22Rv1 (cell line): Measurements from ENCODE around the gene ATP13A2.

Experiments used
- ZFX ChIP-seq: fragments of 450-650 bp; IDR thresholded peaks from 2 replicates; pipeline ENCODE4 v1.6.1; 2017; ENCODE audit warnings: antibody characterized with exemption, borderline replicate concordance
- TF ChIP-seq, protein P1 (sequence below): fragments of 450-650 bp; IDR thresholded peaks from 2 replicates; pipeline ENCODE4 v1.5.1; 2017; ENCODE audit warnings: mild to moderate bottlenecking

DNA sequence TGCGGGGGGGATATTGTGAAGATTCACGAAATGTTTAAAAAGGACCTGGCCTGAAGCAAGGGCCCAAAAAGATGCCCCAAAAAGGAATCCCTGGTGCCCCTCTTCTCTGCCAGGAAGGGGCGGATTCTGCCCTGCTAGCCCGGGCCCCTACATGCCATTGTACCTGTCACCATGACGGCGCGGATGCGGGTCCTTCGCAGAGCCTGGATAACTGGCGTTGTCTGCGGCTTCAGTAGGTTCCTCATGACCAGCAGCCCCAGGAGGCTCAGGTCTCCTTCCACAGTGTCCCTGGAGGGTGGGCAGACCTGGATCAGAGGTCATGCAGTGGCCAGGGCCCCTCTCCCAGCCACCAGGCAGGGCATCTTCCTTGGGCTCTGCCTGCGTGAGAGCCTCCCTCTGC is 20.2 kb downstream of the ATP13A2 start:
- TF ChIP-seq, protein P1, sequence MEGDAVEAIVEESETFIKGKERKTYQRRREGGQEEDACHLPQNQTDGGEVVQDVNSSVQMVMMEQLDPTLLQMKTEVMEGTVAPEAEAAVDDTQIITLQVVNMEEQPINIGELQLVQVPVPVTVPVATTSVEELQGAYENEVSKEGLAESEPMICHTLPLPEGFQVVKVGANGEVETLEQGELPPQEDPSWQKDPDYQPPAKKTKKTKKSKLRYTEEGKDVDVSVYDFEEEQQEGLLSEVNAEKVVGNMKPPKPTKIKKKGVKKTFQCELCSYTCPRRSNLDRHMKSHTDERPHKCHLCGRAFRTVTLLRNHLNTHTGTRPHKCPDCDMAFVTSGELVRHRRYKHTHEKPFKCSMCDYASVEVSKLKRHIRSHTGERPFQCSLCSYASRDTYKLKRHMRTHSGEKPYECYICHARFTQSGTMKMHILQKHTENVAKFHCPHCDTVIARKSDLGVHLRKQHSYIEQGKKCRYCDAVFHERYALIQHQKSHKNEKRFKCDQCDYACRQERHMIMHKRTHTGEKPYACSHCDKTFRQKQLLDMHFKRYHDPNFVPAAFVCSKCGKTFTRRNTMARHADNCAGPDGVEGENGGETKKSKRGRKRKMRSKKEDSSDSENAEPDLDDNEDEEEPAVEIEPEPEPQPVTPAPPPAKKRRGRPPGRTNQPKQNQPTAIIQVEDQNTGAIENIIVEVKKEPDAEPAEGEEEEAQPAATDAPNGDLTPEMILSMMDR: no peak
- TF ChIP-seq ZFX: no peak
